Measurements from ENCODE around the gene SULT4A1.

Gene SULT4A1

DNA sequence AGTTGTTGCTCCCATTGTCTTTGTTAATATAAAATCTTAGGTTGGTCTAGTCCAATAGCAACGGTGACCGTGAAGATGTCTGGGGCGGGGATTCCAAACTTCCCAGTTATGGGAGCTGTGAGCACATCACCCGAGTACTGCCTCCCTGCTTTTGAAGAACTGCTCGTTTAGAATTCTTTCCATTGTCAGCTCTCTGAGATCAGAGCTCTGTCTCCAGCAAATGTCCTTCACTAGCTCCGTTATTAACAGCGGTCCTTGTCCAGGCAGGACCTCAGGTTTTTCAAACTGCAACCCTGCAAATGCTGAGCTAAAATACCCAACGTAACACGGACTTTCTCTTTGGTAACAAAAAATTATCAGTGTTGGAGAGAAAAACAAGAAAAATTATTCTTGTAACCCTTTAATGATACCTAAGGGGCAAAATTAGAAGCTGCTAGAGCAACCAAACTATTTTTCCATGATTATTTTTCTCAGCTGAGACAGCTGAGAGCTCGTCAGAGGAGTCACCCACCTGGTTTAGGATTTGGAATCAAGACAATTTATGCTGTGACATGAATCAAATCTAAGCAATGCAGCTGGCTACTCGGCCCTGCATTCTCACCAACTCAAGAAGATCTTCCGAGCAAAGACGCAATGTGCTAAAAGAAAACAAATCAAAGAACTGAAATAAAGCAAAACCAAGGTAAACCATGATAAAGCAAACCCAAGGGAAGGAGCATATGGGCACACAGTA, 35.1 kb downstream of the SULT4A1 start:
- no peak for FAIRE-seq

DNA sequence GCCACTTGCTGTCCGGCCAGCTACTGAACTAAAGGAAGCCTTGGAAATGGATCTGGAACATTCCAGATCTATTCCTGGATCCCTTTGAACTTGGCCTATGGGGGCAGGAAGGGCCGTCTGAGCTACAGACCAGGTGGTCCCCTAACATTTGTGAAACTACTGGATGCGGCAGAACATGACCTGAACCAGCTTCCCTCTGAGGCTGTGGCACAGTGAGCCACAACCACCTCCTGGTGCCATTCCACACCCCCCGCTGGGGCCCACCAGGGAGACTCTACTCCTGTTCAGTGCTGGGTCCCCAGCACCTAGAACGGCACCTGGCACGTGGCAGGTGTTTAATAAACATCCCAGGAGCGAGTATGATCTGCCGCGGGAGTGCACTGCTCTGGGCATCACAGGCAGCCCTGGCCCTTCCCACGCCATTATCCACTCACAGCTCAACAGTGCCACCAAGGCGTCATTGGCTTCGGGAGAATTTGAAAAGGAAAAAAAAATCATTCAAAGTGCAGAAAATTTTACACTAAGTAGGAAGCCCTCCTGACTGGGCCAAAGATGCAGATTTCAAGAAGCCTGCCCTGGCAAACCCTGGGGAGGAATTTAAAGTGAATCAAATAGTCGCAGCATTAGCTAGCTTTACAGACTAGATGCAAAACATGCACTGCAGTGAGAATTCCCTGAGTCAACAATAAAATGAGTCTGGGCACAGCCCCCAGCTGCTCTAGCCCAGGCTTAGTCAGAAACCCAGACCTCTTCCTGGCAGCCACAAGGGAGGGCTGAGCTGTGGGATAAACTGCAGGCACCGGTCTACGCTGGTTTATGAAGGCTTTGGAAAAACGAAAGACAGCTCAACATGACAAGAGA, 35.9 kb downstream of the SULT4A1 start:
- FAIRE-seq = no peak

DNA sequence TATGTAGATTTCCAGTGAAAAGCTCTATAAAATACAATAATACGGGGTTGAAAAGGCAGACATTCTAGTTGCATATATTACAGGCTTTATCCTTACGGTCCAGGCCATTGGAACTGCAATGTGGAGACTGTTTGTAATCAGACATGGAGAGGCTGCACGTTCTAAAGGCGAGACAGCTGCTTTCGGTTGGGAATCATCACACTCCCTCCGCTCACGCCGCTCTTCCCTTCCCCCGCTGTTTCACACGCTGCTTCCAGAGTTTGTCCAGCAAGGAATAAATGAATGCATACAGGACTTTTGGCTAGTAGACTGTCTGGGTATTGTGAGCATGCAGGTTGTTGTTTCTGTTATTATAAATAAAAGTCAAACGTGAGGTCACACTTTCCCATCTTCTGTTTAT, 36.7 kb downstream of the SULT4A1 start:
- FAIRE-seq = no peak

DNA sequence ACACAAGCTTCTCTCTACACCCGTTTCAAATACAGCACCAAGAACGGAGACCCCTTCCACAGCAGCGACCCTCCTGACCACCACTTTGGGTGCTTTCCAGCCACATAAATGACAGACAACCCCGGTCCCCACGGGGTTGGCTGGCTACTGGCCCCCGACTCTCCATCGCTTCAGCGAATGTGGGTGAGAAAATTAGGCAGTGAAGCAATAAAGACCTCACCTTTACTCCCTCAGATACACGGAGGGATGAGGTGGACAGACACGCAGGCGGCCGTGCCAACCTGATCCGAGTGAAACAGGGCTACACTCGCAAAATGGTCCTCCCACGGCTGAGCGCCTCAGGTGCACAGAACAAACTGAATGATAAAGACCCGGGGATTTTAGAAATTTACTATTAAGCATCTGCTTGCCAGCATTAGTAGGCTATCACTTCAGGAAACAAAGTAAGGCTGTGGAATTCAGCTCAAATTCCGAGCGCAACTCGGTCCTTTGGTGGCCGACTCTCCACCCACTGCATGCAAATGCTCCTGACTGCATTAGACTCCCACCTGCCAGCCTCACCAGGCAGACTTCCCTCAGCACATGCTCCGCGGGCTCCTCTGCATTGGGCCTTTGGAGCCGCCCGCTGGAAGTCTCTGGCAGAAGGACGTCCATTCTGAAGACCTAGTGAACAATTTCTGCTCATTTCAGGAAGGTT, 37.4 kb downstream of the SULT4A1 start:
- FAIRE-seq = no peak

DNA sequence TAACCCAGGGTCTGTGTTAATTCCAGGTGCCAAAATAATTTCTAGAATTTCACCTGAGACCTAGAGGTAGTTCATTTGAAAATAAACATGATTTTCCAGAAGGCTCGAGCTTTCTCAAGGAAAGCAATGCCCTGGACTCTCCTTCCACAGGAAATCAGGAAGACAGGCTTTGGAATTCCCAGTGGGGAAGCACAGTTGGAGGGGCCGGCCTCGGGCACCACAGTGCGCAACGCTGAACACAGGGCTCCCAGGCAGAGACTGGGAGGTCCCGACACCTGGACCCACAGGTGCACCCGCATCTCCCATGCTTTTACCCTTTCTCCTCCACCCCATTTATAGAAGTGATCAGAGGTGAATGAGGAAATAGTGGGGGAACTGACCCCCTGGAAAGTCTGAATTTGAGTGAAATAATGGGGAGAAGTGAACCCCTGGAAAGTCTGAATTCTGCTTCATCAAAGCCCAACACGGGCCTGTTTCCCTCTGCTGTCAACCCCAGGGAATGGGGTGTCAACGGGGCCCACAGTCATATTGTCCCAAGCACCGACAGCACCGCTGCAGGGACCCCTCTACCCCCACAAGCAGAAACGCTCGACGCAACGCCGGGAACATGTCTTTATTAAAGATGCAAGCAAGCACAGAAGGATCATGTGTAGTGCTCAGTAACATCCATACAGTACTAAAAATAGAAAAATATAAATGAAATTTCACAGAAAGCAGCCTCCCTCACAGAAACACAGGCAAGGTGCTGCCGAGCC, 38.2 kb downstream of the SULT4A1 start:
- no peak for FAIRE-seq

DNA sequence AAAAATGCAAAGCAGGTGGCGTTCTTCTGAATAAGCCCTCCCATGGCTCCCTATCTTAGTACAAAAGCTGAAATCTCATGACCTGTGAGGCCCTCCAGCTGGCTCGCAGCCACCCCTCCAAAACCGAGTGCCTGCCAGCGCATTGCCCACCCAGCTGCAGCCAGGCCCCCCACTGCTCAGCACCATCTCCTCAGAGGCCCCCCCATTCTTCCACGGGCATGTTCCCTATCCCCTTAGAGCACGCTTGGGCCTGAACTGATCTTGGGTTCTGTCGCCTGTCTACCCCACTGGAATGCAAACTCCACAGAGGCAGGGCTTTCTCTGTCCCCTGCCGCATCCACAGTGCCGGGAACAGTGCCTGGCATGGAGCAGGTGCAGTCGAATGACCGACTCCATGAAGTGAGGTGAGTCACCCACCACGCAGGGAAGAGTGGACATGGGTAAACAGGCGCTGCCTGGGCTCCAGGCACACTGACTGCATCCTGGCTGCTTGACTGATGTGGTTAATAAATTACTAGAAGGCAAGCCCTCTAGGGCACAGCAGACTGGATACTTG, 38.9 kb downstream of the SULT4A1 start:
- FAIRE-seq = no peak

DNA sequence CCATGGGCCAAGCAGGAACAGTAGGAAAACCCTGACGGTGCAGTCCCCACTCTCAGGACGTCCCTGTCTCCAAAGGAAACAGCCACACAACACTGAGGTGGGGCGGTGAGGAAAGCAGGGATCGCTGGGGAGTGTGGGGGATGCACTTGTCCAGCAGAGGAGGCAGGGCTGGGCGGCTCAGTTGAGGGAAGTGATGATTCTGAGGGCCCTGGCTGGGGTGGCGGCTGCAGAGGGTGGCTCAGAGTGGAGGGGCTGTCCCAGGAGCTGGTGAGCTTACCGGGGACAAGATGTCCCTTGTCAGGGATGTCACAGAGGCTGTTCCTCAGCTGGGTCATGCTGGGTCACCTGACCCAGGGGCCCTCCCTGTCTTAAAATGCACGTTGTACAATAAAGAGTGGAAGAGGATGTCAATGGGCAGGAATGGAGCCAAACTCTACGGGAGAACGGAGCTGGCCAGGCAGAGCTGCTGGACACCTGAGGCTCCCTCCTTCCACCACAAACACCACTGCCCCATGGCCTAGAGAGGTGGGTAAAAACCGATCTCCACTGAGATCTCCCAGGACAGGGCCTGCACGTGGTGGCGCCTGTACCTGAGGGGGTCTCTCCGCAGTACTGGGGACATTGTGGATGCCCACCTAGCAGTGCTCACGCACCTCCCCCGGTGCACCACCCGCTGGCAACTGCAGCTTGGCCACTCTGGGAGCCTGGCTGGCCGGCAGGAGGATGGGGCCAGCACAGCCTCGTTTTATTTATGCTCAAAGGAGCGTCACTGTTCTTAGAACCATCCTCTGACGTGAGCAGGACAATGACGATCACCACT, 40.5 kb downstream of the SULT4A1 start:
- no peak for FAIRE-seq

DNA sequence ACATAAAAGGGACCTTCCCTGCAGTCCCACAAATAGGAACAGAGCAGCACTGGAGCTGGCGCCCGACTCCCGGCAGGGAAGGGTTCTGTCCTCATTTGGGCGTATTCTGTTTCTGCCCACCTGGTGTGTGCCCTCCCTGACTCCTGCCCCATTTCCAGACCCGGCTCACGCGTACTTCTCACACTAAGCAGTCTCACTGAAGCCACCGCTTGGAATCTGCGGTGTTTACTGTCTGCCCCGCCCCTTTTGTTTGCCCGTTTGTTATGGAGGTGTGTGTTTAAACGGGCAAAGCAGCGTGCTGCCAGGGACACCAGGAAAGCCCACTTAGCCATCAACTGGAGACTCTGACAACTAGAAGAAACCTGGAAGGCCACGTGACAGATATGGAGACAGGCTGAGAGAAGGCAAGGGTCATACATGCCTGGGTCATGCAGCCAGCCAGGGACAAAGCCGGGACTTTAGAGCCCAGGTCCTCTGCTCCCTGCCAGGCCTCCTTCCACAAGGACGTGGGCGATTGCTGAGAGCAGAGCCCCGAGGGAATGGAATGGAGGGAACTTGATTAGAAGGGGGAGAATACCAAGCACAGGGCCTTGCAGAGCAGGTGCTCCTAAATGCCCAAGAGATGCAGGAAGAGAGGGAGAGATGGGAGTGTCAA, 41.5 kb downstream of the SULT4A1 start:
- no peak for FAIRE-seq

DNA sequence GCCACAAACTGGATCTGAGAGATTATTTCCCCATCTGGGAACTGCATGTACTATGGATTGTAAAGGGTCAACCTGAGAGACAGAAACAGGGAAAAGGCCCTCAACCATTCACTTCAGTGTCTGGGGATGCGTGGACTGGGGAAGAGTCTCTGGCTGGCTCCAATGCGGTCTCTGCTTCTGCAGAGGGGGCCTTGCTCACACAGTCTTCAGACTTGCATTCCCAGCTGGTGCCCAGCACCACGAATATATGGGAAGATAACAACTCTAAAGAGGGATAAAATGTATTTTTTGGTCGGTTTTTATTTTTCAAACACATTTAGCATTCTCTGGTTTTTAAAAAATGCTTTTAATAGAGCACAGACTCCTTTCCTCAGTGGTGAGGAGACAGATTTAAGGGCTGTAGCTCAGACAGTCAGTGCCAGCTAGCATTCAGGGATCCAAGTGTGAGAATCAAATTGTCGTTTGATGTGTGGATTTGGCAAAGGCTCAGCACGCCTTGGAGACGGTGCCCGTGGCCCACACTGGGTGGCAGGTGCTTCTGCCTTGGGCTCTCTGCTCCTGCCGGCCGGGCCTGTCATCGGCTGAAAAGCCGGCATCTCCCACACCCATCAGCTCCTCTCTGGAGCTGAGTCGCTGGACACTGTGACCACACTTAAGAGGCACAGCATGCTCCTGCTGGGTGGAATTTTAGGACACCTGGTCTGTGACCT, 42.2 kb downstream of the SULT4A1 start:
- no peak for FAIRE-seq

DNA sequence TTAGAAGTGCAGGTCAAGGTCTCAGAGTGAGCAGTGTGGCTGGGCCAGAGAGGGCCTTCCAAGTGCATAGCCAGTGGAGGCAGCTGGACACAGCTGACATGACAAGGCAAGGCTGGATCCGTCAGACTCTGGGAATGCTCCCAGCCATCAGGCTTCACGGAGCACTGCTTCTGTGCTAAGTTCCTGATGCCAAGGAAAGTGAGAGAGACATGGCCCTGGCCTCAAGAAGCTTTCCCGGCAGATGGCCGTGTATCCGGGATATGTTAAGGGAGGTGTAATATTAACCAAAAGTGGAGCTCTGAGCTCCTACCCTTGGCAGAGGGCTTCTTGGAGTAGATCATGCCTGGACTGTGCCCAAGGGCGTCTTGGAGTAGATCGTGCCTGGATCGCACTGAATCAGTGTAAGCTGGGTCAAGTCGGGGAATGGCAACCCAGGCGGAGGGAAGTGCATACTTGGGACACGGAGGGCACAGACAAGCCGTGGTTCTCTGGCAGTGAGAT, 42.8 kb downstream of the SULT4A1 start:
- no peak for FAIRE-seq

DNA sequence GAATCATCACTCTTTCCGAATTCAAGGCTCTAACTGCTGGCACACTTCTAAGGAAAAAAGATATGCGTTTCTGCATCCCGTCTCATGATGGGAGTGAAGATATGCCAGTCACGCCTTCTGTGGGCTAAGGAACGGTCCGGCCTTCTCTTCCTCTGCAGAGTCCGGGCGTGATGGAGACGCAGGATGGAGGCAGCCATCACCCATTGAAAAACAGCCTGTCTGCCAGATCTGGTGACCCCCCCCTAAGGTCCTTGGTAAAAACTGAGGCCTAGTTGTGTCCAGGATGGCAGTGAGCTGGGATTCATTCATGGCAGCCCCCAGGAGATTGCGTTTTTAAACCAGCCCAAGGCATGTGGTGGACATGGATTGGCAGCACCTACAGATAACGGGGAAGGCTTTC, 43.3 kb downstream of the SULT4A1 start:
- FAIRE-seq = no peak

DNA sequence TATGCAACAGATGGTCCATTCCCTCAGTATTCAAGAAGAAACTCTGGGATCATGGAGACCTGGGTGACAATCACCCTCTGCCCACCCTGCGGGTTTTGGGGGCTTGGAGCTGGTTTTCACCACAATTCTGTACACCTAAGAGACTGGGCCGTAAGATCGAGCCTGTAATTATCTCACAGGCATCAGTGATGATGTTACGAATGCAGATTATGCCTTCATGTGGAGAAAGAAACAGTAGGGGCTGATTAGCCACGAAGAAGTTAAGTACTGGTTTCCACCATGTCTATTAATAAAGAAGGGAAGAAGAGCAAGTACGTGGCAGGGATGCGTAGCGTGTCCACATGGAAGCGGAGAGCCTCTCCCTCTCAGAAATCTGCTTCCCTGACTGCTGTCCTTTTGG, 44.9 kb downstream of the SULT4A1 start:
- FAIRE-seq = no peak

DNA sequence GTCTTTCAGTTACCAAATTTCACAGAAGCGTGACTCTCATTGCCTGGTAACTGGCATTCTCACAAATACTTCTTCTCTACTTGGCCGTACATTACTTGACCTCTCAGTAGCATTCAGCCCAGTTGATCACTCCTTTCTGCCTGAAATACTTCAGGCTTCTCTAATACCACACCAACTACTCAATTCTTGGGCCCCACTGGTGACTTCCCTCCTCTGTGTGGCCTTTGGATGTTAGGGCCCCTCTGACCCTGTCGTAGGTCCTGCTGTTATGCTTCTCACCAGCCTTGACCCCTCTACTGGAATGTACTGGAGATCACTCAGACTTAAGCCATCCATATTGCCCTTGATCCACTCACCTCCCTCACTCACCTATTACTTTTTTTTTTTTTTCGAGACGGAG, 48.0 kb downstream of the SULT4A1 start:
- no peak for FAIRE-seq

DNA sequence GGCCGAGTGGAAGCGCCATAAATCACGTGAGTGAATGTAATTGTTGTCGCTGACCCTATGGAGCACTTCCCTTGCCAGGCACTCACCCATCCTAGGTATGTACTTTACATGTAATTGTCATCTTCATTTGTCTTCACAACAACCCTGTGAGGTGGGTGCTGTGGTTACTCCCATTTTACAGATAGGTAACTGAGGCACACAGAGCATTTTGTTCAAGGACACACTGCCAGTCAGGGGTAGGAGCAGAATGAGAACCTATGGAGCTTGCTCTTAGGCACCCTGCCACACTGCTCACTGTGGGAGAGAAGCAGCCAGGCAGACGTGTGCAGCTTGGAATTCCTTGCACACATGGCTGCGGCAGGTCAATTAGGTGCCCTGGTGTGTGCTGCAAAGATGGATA, 49.4 kb downstream of the SULT4A1 start:
- FAIRE-seq = no peak

DNA sequence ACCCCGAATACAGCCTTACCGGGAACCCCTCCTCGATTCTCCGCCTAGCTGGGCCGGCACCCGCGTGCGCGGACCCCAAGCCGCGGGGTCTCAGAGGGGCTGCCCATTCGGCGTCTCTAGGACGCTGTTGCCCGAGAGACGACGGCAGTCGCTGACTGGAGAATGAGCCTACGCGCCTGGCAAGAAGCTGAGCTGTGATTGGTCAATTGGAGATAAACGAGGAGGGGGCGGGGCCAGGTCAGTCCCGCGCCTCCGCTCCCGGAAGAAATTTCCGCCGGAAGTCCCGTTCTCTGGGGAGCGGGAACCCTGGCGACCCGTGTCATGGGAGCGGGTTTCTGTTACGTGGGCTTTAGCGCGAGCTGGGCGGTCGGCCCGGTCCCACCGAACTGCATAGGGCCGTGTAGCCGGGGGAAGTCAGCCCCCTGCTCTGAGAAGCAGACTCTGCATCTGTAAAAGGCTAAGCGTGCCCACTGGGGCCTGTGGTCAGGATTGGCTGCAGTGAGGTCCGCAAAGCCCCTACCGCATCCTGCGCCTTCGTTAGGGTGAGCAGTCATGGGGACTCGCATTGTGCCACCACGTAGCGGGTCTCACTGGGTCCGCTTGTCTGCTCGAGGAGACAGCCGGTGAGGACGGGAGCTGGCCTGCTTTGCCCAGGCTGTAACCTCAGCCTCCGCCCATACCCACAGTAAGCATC, 50.0 kb downstream of the SULT4A1 start, which contains the start of gene EFCAB6:
Gene EFCAB6, minus strand, starts transcription at position 157 of the 694 bp plus-strand sequence. CDS start 29,987 bp downstream, outside the sequence.
- FAIRE-seq = peak; percentile 94

DNA sequence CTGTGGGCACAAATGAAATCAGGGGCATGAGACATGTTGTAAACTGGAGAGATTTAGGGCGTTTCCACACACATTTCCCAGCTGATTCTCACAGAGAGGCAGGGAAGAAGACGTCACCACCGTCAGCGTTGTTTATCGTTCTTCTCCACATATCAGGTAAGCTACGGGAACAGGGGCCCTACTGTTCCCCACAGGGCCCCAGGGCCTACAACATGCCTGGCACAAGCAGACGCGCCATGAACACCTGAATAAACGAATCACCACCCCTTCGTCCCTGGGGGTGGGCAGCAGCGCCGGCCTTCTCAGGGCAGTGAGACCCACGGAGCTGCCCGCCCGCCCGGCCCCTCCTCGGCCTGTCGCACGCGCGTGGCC, 50.5 kb downstream of the SULT4A1 start:
- no peak for FAIRE-seq

DNA sequence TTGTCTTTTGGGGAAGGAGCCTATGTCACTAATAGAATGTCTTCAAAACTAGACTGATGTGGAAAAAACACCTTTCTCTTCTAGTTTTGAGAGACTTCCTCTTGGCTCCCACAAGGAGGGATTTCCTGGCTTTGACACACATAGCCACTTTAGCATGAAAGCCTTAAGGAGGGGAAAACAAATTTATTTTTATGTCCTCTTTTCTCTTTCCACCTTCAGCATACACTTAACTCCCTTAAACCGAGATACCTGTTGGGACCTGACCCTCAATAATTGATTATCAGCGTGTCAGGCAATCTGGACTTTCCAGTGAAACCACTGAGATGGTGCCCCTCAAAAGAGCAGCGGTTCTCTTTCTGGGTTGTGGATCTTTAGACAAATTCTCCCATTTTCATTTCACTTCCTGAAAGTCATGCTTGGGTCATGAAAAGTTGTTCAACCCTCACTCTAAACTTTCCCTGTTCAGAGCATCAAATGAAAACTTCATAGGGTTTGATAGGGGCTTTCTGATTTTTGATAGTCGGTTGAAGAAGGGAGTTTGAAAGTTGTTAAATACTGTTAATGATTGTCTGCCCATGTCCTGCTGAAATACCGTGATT, 59.3 kb downstream of the SULT4A1 start:
- FAIRE-seq = no peak

DNA sequence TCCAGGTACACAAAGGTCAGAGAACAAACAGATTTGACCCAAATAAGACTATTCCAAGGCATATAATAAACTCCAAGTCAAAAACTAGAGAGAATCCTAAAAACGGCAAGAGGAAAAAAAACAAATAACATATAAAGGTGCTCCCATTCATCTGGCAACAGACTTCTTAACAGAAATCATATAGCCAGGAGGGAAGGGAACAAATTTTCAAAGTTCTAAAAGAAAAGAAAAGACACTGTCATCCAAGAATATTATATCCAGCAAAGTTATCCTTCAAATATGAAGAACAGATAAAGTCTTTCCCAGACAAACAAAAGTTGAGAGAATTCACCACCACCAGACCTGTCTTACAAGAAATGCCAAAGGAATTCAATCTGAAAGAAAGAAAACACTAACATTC, 61.3 kb downstream of the SULT4A1 start:
- no peak for FAIRE-seq

DNA sequence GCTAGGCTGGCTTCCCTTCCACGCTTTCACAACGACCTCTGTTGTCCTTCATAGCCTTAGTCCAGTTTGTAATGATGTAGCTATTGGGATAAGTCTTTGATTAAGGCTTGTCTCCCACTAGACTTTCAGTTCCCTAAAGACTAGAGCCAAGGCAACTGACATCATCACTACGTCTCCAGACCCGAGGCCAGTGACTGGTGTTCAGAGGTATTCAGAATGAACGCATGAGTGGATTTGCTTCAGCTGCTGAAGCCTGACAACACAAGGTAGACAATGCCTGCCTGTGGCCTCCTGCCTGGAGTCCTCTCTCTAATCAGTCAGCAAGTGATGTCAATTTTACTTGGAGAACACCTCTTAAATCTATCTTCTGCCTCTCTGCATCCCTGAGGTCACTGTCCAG, 63.8 kb downstream of the SULT4A1 start:
- FAIRE-seq = no peak

Data from G401.6 (cell line).